GM19324 (cell line): ENCODE results near the gene HSD3B7.
"Not testable (repeated sequence)": the region's sequence is repeated elsewhere in the genome, so short reads cannot be mapped to it uniquely, and the experiment has no call there.

Experiments used
- ATAC-seq: cut with Tn5 transposase; IDR thresholded peaks from one replicate; pipeline ENCODE4 v1.9.1; 2021; ENCODE audit warnings: mild to moderate bottlenecking, moderate library complexity; ENCODE audit not compliant: unreplicated experiment, low FRiP score

The HSD3B7 gene

DNA sequence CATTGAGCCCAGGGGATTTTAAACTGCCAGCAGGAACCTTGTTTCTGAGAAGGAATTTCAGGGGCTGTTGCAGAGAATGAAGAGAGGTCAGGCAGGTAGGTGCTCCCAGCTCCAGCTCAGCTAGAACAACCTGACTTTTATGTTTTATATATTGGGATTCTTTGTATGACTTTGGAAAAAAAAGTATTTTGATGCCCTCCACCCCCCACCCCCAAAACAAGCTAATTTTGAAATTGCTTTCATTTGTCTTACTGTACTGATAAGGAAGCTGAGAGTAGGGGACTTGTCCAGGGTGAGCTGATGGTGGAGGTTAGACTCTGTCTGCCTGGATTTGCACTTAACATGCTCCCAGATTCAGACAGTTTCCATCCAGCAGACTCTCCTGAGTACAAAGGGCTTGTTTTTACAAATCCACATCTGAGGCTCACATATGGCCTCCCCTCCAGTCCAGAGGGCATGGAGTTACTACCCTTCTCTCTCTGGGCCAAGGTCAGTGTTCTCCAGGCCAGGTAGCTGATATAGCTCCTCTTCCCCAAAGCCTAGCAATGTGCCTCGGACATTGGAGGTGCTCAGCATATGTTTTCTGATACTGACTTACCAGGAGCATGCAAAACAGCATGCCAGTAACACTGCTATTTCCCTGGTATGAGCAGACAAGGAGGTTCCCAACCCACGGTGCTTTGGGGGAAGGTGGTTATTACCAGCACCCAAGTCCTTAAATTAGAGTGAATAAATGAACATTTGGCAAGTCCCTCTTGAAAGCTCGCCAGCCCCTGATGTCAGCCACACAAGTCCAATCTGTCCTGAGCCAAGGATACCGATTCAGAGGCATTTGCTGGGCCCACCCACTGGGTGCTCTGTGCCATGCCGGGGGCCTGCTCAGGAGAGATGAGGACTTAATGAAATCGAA, 14.1 kb downstream of the HSD3B7 start:
- ATAC-seq = no peak

DNA sequence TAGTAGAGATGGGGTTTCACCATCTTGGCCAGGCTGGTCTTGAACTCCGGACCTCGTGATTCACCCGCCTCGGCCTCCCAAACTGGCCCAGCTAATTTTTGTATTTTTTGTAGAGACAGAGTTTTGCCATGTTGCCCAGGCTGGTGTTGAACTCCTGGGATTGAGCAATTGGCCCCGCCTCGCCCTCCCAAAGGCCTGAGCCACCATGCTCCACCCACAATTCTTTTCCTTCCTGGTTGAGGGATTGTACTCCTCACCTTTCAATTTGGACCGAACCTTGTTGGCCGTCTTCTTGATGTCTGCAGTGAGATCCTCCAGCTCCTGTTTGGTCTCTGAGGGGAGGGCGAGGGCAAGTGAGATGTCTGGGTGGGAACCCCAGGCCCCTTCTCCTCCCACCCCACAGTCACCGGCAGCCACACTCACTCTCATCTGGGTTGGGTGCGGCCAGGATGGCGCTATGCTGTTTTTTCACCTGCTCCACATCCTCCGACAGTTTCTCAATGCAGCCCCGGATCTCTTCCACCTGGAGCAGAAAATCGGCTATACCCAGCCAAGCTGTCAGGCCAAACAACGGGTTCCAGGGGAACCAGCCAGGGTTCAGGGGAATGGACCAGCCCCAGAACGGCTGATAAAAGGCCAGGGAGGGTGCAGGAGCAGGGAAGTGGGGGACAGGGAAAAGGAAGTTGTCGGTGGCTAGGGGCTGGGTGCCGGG, 15.8 kb downstream of the HSD3B7 start:
- ATAC-seq = no peak

DNA sequence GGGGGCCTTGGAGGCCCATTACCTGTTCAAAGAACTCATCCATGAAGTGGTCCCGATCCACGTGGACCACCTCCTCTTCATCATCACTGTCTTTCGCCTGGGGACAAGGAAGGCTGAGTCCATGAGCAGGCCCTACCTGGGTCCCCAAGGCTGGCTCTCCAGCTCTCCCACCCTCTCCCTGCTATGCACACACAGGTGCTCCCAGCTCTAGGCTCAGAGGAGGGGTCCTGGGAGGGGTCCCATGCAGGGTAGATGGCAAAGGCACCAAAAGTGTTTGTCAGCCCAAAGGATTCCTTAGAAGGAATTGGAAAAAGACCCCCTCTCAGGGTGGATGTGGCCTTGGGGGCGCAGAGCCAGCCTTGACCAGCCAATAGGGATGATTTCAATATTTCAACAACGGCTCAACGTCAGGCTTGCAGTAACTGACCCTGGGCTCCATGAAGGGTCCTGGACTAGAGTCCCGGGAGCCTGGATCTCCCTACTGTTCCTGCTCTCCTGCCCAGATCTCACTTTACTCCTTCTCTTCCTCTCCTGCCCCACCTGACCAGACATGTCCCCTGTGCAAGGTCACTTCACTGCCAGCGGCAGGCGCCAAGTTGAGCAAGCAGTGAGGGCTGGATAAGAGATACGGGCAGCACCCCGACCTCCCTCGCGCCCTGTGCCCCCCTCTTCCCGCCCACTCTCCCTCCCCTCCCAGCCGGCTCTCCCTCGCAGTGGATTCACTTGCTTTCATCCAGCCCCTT, 16.7 kb downstream of the HSD3B7 start:
- ATAC-seq = no peak

DNA sequence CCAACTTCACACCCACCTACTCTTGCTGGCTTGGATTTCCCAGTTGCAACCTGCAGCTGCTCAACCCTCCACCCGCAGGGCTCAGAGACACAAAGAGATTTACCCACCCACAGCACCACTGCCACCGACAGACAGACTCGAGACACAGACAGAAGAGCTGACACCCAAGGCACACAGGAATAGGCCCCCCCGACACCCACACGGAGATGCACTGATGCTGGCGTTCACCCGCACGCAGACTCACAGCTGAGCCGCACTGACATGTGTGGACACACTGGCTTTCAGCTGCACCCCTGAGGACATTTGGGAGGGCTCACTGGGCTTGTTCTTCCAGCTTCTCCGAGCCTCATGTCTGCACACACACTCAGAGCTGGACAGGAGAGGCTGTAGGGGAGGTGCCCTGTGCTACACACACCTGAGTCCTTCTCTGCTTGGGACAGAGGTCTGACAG, 17.3 kb downstream of the HSD3B7 start:
- no peak for ATAC-seq

DNA sequence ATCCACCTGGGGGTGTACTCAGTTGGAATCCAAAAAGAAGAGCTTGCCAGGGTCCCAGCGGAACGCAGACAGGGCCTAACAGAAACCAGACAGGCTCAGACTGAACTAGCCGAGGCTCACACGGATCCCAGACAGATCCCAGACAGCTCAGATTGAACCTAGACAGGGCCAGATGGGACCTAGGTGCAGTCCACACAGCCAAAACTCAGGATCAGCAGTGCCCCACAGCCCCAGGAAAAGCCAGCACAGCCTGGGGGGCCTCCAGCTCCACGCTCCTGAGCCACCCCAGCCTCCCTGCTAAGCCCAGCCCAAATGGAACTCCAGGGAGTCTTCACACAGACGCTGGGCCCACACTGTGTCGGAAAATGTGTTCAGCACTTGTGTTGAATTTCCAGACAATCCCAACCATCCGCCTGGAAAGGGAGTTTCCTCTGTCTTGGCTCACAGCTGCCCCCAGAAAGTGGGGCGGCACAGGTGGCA, 17.9 kb downstream of the HSD3B7 start:
- ATAC-seq = no peak

DNA sequence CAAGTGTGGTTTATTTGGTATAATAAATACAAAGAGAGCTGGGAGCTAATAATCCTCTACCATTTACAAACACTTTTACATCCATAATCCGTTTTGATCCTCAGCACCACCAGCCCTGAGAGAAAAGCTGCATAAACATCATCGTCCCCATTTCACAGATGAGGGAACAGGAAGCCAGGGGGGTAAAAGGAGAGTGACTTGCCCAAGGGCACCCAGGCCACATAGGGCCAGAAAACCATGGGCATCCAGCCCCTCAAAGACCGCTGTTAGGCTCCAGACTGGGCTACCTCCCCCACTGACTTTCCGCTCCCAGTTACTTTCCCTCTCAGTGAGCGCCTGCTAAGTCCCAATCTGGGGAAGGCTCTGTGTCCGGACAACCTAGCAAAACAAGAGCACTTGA, 18.7 kb downstream of the HSD3B7 start:
- no peak for ATAC-seq

DNA sequence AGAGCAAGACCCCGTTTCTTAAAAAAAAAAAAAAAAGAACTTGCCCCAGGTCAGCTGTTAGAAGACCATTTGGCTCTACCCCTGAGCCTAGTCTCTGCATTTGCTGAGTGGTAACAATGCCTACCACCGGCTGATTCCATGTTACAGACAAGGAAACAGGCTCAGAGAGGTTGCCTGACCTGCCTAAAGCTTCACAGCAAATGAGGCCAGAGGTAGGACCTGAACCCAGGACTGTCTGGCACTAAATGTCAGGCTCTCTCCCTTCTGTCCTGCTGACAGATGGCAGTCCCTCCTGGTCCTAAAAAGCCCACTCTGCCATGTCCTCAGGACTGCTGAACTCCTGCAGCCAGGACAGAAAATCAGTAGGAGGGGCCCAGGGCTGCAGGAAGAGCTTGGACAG, 19.7 kb downstream of the HSD3B7 start:
- ATAC-seq = no peak

DNA sequence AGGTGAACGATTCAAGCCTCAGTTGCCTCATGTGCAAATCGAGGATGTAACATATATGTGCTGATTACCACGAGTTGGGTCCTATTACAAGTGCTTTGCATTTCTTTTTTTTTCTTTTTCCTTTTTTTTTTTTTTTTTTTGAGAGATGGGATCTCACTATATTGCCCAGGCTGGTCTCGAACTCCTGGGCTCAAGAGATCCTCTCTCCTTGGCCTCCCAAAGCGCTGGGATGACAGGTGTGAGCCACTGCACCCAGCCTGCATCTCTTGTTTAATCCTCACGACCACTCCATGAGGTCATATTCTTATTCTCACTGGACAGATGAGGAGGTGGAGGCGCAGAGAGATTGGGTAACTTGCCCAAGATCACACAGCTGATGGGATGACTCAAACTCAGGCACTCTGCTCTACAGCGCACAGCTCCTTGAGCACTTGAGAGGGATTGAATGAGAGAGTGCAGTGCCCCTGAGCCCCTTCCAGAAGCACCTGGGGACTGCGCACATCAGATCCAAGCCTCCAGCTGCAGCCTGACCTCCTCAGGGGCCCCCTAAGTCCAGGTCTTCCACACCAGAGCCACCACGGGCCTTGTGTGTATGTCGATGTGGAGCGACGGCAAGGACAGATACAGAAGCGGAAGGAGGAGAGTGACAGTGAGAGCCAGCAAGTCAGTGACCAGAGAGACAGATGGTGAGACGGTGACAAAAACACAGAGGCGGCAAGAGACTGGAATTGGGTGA, 20.5 kb downstream of the HSD3B7 start:
- no peak for ATAC-seq

DNA sequence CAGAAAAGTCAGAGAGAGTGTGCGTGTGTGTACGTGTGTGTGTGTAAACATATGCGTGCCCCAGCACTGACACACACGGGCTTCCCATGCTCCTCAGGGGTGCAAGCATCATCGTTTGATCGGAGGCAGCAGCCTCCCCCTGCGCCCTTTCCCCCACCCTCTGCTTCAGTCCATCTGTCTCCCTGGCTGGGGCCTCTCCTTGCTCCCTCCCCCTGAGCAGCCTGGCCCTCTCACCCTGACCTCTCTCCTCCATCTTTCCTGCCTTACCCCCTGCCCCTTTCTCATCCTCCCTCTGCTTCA, 21.0 kb downstream of the HSD3B7 start:
- ATAC-seq = no peak

DNA sequence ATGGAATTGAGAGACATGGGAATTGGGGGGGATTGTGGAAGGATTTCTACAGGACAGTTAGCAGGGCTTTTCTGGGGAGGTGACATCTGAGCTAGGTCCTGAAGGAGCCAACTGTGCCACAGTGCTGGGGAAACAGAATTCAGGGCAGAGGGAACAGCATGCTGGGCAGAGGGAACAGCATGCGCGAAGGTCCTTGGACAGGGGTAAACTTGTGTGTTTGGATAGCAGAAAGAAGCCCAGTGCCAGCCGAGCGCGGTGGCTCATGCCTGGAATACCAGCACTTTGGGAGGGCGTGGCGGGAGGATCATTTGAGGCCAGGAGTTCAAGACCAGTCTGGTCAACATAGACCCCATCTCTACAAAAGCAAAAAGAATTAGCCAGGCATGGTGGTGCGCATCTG, 21.6 kb downstream of the HSD3B7 start:
- ATAC-seq = no peak

DNA sequence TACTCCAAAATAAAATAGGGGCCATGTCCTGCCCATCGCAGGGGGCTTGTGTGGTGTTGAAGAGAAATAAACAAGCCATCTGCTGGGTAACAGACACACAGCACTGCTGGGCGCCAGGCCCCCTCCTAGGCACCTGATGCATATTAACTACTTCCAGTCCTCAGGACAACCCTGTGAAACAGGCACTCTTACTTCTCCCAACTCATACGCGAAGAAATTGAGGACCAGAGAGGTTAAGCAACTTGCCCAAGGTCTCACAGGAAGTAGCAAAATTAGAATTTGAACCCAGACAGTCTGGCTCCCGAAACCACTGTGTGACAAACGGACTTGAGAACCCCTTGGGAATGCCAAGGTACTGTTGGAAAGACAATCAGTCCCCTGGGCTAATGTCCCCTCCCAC, 22.7 kb downstream of the HSD3B7 start:
- no peak for ATAC-seq

DNA sequence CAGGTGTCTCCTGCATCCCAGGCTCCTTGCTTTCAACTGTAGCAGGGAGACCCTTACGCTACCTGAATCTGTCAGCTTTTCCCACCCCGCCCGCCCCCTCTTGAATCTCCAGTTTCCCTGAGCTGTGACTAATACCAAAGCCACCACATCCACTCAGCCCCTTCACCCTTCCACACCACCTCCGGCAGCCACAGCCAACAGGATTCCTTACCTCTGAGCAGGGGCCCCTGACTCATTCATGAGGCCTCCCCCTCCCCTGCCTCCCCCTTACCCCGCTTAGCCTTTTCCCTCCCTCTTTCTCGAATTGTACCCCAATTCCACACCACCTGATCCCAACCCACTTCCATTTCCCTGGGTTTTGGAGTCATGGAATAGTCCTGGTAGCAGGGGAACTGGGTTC, 23.1 kb downstream of the HSD3B7 start:
- ATAC-seq = no peak

DNA sequence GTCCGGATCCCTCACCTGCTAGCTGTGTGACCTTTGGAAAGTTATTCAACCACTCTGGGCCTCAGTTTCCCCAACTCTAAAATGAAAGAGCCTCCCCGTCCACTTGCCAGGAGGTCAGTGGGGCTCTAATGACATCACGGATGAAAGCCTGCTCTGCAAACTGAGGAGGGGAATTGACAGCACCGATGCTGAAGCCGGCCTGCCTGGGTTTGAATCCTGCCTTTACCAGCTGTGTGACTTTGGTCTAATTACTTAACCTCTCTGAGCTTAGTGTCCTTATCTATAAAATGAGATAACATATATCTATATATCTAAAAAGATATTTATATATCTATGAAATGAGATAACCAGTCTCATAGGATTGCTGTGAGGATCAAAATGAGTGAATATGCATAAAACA, 23.5 kb downstream of the HSD3B7 start:
- ATAC-seq = no peak

DNA sequence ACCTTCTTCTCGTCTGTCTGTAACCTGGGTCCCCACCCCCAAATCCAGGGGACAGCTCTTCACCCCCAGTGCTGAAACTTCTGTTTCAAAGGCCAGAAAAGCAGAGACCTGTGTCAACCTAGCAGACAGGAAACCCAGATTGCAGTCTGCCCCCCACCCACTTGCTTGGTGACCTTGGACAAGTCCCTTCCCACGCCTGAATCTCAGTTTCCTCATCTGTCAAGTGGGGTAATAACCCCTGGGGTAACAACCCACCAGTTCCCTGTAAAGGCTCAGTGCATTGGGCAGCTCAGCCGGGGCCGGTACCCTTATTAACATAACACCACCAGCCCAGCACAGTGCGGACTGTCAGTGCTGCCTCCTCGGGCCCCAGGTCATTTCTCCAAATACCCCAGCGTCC, 24.1 kb downstream of the HSD3B7 start:
- ATAC-seq = no peak

DNA sequence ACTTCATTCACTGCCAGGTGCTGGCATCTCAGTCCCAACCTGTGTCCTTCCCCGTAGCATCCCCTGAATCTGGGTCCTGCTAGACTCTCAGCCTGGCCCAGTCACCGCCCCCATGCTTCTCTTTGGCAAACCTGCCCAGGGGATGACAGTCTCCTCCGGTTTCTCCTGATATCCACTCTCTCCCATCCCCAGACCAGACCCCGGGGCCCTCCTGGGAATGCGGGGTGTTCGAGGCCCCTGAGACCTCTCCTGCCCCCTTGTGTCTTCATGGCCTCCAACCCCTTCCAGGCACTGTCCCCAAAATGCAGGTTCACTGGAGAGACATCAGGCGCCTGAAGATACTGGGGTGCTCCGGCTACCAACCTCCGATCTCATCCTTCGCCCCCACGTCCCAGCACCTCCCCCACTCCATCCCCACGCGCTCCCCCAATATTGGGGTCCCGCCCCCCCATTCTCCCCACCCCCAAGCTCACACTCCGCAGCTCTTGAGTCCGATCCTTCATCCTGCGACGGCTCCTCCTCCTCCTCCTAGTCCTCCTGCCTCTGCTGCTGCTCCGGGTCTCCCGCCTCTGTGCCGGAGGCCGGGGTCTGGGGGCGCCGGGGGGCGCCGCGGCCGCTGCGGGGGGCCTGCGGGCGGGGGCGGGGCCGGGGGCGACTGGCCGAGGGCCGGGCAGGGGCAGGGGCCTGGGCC, 25.0 kb downstream of the HSD3B7 start:
- ATAC-seq = no peak

DNA sequence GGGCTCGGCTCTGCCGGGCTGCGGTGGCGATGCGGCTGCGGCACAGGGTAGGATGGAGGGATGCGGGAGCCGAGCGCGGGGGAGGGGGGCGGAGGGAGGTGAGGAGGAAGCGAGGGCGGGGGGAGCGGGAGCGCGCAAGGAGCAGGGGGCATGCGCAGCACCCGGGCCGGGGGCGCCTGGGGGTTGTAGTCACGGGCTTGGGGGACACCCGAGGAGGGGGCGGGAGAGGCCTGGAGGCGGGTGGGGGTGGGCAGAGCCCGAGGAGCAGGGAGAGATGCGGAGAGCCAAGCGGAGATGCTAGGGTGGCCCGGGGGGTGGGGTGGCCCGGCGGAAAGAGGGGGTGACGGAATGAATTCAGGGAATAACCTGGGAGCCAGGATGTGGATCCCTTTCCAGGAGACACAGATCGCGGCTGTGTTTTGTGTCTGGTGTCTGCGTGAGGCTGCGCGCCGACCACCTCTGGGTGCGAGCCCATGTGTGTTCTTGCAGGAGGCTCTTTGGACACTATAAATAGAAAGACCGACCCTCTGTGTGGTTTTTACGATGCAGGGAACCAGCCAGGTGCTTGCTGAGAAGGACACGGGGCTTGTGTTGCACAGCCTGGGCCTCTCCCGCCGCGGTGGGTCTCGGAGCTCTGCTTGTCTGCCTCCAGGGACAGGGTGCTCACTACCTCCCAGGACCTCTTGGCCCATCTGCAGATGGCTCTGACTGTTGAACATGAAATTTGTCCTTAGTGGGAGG, 25.7 kb downstream of the HSD3B7 start, which contains the start of gene STX1B:
TSS of gene STX1B (minus strand) at position 54 of the 741 bp plus-strand sequence. CDS start 242 bp downstream, outside the sequence.
- ATAC-seq = no peak

DNA sequence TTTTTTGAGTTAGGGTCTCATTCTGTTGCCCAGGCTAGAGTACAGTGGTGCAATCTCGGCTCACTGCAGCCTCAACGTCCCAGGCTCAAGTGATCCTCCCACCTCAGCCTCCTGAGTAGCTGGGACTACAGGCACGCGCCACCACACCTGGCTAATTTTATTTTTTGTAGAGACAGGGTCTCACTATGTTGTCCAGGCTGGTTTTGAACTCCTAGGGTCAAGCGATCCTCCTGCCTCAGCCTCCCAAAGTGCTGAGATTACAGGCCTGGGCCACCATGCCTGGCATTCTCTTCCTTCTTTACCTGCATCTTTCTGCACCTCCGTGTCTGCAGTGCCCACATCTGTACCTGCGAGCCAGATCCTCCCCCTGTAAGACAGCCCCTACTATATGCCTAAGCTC, 26.8 kb downstream of the HSD3B7 start:
- ATAC-seq = not testable (repeated sequence)

DNA sequence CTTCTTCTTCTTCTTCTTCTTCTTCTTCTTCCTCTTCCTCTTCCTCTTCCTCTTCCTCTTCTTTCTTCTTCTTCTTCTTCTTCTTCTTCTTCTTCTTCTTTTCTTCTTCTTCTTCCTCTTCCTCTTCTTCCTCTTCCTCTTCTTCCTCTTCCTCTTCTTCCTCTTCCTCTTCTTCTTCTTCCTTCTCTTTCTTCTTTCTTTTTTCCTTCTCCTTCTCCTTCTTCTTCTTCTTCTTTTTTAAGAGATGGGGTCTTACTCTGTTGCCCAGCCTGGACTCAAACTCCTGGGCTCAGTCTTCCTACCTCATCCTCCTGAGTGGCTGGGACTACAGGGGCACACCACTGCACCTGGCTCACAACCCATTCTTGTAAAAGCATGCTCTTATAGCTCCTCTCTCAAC, 28.3 kb downstream of the HSD3B7 start:
- not testable (repeated sequence) for ATAC-seq

DNA sequence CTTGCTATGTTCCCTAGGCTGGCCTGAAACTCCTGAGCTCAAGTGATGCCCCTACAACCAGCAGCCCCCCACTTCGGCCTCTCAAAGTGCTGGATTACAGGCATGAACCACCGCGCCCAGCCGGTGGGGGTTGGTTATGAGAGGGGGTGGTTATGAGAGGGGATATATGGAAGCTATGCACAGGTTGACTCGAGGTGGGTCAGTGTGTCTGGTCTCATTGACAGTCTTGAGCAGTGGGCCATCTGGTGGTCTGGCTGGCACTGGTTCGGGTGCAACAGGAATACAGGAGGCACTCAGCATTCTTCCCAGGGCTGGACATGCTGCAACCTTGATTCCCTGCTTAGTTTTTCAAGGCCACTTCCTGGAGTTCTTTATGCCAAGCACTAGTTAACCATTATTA, 31.0 kb downstream of the HSD3B7 start:
- ATAC-seq = no peak
